Hepatocyte (in vitro differentiated cells): Measurements from ENCODE around the gene TMEM81. TPM values are rescaled to one million over a fixed set of nuclear protein-coding genes. Genes with fewer than 3 reads are reported as not detected.

Experiments used
- DNase-seq: peaks from one replicate; pipeline ENCODE4 v3.0.0-alpha.2; 2016; ENCODE audit warnings: low spot score
- H2AFZ ChIP-seq: fragments of 200-600 bp; sonication (generic); 2 replicates; pipeline ENCODE4 v1.6.0; 2016; ENCODE audit warnings: antibody characterized with exemption, mild to moderate bottlenecking
- H3K27ac ChIP-seq: fragments of 200-600 bp; sonication (generic); 2 replicates; pipeline ENCODE4 v1.5.1; 2016; ENCODE audit warnings: mild to moderate bottlenecking
- H3K27me3 ChIP-seq: fragments of 200-600 bp; sonication (generic); 2 replicates; pipeline ENCODE4 v1.6.1; 2016
- H3K36me3 ChIP-seq: fragments of 200-600 bp; sonication (generic); replicated peaks from 2 replicates; pipeline ENCODE4 v1.5.1; 2016; ENCODE audit warnings: low read depth; ENCODE audit not compliant: insufficient read depth
- H3K4me1 ChIP-seq: fragments of 200-600 bp; sonication (generic); 2 replicates; pipeline ENCODE4 v1.5.1; 2016; ENCODE audit warnings: mild to moderate bottlenecking, moderate library complexity; ENCODE audit not compliant: insufficient read depth
- H3K4me2 ChIP-seq: fragments of 200-600 bp; sonication (generic); 2 replicates; pipeline ENCODE4 v1.6.0; 2016
- H3K4me3 ChIP-seq: fragments of 200-600 bp; sonication (generic); 2 replicates; pipeline ENCODE4 v1.5.1; 2016; ENCODE audit warnings: mild to moderate bottlenecking
- H3K79me2 ChIP-seq: fragments of 200-600 bp; sonication (generic); 2 replicates; pipeline ENCODE4 v1.6.0; 2017; ENCODE audit warnings: mild to moderate bottlenecking
- H3K9me2 ChIP-seq: fragments of 200-600 bp; sonication (generic); replicated peaks from 2 replicates; pipeline ENCODE4 v1.6.0; 2017; ENCODE audit warnings: mild to moderate bottlenecking; ENCODE audit not compliant: insufficient read depth
- H3K9me3 ChIP-seq: fragments of 200-600 bp; sonication (generic); 2 replicates; pipeline ENCODE4 v1.5.1; 2016; ENCODE audit warnings: low read depth, mild to moderate bottlenecking
- H4K20me1 ChIP-seq: fragments of 200-600 bp; sonication (generic); 2 replicates; pipeline ENCODE4 v1.6.0; 2016; ENCODE audit warnings: mild to moderate bottlenecking; ENCODE audit not compliant: insufficient read depth, poor library complexity, severe bottlenecking
- EZH2 ChIP-seq: fragments of 200-600 bp; sonication (generic); IDR thresholded peaks from 2 replicates; pipeline ENCODE4 v1.6.1; 2016; ENCODE audit warnings: antibody characterized with exemption, mild to moderate bottlenecking, borderline replicate concordance
- EZH2phosphoT487 ChIP-seq: fragments of 200-600 bp; sonication (generic); IDR thresholded peaks from one replicate; pipeline ENCODE4 v1.6.1; 2018; ENCODE audit warnings: antibody characterized with exemption, mild to moderate bottlenecking, low read depth, moderate library complexity; ENCODE audit not compliant: unreplicated experiment, severe bottlenecking
- WGBS: methylation state at CpG from one replicate; pipeline ENCODE4 v1.1.6; 2016; ENCODE audit warnings: low lambda C conversion rate; ENCODE audit errors: missing lambda C conversion rate; 5-methylcytosine and 5-hydroxymethylcytosine counted together
- polyA plus RNA-seq: library from polyadenylated mRNA; unstranded; fragments of >200 nt; fragmentation: Nextera tagmentation; extraction: Ambion mirVana; gene quantifications from 2 replicates; pipeline ENCODE4 v1.2.1, GENCODE V29; 2016
- total RNA-seq: library from RNA; depleted of rRNA; stranded (reverse); fragments of >200 nt; gene quantifications from 2 replicates; pipeline ENCODE4 v1.2.3, GENCODE V29; 2014
- TF ChIP-seq, protein P1 (sequence below): fragments of 200-600 bp; sonication (generic); IDR thresholded peaks from 2 replicates; pipeline ENCODE4 v1.5.1; 2016; ENCODE audit warnings: antibody characterized with exemption, mild to moderate bottlenecking; ENCODE audit not compliant: poor library complexity

The TMEM81 gene
- total and polyA plus RNA-seq, 2 experiments from 2014 or later, result 2.2 TPM; not detected in 1

DNA sequence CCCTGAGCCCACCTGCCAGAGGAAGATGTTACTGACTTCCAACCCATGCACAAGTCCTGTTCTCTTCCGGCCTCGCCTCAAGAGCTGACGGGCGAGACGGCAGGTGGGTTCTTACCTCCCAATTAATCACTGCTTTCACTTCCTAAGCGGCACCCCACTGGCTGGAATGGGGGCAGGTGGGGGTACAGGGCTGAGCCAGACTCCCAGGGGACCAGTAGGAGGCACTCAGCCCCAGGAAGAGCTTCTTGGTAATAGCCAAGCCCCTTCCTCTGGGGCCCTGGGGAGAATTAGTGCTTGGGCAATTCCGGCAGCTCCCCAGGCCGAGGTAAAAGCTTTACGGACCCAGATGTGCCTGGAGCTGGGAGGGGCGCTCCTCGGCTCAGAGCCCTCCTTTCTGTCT lies 31.6 kb downstream of the TMEM81 start:
- H3K36me3 ChIP-seq, result no peaks in the 10 kb centered on the region
- WGBS, result 84% methylated on average over 11 of the region's 11 CpGs

DNA sequence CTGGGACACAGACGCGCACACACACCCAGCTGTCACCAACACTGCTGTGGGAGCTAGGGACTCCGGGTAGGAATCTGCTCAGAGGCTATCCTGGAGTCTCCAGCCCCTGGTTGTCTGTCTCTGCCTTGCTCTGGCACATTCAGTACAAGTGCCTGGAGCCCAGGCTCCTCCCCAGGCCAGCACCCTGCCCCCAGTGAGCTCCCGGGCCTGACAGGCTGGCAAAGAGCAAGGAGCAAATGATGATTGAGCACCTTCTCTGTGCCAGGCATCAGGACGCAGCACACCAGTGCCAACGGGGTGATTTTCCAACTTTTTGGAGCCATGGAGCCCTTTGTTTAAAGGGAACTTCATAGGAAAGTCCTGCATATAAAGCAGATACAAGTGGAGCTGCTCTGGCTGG lies 34.8 kb downstream of the TMEM81 start:
- Histone ChIP-seq H3K4me1 (no peaks in the 10 kb centered on the region), H3K4me2 (no peak overlapping the region), H3K79me2 (no peaks in the 10 kb centered on the region), H3K4me3 (no peak overlapping the region), H3K27me3 (peaks cover 32% of the 10 kb centered on the region), H2AFZ (no peak overlapping the region), H4K20me1 (no peaks in the 10 kb centered on the region), H3K36me3 (no peaks in the 10 kb centered on the region), H3K9me3 (no peaks in the 10 kb centered on the region), H3K9me2 (no peaks in the 10 kb centered on the region), H3K27ac (no peak overlapping the region)
- no peak for DNase-seq
- 65% methylated on average over 6 of the region's 6 CpGs for WGBS
- TF ChIP-seq EZH2 (no peak), EZH2phosphoT487 (no peak)
- TF ChIP-seq, protein P1, sequence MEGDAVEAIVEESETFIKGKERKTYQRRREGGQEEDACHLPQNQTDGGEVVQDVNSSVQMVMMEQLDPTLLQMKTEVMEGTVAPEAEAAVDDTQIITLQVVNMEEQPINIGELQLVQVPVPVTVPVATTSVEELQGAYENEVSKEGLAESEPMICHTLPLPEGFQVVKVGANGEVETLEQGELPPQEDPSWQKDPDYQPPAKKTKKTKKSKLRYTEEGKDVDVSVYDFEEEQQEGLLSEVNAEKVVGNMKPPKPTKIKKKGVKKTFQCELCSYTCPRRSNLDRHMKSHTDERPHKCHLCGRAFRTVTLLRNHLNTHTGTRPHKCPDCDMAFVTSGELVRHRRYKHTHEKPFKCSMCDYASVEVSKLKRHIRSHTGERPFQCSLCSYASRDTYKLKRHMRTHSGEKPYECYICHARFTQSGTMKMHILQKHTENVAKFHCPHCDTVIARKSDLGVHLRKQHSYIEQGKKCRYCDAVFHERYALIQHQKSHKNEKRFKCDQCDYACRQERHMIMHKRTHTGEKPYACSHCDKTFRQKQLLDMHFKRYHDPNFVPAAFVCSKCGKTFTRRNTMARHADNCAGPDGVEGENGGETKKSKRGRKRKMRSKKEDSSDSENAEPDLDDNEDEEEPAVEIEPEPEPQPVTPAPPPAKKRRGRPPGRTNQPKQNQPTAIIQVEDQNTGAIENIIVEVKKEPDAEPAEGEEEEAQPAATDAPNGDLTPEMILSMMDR, result no peak

More for the DNA sequence above, 31.6 kb downstream of the TMEM81 start:
- TF ChIP-seq EZH2 (no peak), EZH2phosphoT487 (no peak)
- TF ChIP-seq, protein P1, result no peak
- H3K9me3 ChIP-seq, result no peaks in the 10 kb centered on the region
- no peak for DNase-seq
- no peaks in the 10 kb centered on the region for H3K79me2 ChIP-seq
- H2AFZ ChIP-seq, result no peak overlapping the region
- H3K4me1 ChIP-seq, result no peaks in the 10 kb centered on the region
- H3K4me2 ChIP-seq, result no peak overlapping the region
- H3K4me3 ChIP-seq, result no peak overlapping the region
- no peak overlapping the region for H3K27ac ChIP-seq
- H3K9me2 ChIP-seq, result no peaks in the 10 kb centered on the region
- no peaks in the 10 kb centered on the region for H4K20me1 ChIP-seq
- peaks cover 4% of the 10 kb centered on the region for H3K27me3 ChIP-seq

DNA sequence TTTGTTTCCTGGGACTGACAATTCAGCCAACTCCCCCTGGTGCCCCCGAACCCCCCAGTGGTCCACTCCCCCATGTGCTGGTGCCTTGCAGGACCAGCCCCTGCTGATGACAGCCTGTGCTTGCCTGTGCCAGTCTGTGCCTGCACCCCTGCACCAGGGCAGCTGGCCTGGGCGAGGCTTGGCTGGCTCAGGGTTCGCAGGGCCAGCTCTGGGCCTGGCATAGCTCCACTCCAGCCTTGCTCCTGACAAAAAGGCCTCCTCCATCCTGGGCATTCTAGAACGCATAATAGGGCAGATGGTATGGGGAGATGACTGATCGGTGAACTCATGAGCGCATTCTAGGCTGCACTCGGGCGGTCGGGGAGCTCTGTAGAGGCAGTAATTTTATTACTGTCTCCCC lies 35.9 kb downstream of the TMEM81 start:
- peaks cover 43% of the 10 kb centered on the region for H3K27me3 ChIP-seq
- H3K9me2 ChIP-seq, result no peaks in the 10 kb centered on the region
- no peaks in the 10 kb centered on the region for H3K9me3 ChIP-seq
- WGBS, result 96% methylated on average over 9 of the region's 9 CpGs
- H3K4me3 ChIP-seq, result no peak overlapping the region
- no peaks in the 10 kb centered on the region for H3K4me1 ChIP-seq
- no peaks in the 10 kb centered on the region for H4K20me1 ChIP-seq
- TF ChIP-seq EZH2phosphoT487, result no peak
- no peak for TF ChIP-seq EZH2
- TF ChIP-seq, protein P1, result no peak
- H3K27ac ChIP-seq, result no peak overlapping the region
- no peaks in the 10 kb centered on the region for H3K79me2 ChIP-seq
- H2AFZ ChIP-seq, result no peak overlapping the region
- H3K4me2 ChIP-seq, result no peak overlapping the region
- H3K36me3 ChIP-seq, result no peaks in the 10 kb centered on the region
- no peak for DNase-seq

DNA sequence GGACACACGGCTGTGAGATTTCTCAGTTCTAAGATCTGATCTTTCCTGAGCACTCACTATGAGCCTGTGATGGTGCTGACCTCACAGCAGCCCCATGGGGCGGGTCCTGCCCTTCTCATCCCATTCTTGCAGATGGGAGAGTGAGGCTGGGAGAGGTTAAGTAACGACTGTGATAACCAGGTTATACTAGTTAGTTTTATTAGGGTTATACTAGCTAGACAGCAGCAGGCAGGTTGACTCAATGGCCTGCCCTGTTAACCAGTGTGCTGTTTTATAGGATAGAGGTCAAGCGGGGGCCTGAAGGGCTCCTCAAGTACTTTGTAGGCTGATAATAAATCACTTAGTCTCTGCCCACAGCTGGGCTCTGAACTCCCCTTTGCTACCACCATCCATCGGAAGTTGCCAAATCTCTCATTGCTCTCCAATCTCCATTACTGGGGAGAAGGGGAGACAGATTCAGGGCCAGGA lies 36.5 kb downstream of the TMEM81 start:
- no peak for DNase-seq
- H3K4me2 ChIP-seq, result no peak overlapping the region
- no peaks in the 10 kb centered on the region for H3K9me3 ChIP-seq
- H4K20me1 ChIP-seq, result no peaks in the 10 kb centered on the region
- H3K27ac ChIP-seq, result no peak overlapping the region
- H3K36me3 ChIP-seq, result no peaks in the 10 kb centered on the region
- WGBS, result 76% methylated on average over 5 of the region's 5 CpGs
- no peaks in the 10 kb centered on the region for H3K79me2 ChIP-seq
- H3K9me2 ChIP-seq, result no peaks in the 10 kb centered on the region
- H3K27me3 ChIP-seq, result peaks cover 46% of the 10 kb centered on the region
- TF ChIP-seq EZH2phosphoT487, result no peak
- TF ChIP-seq, protein P1, result no peak
- TF ChIP-seq EZH2, result no peak
- H2AFZ ChIP-seq, result no peak overlapping the region
- H3K4me1 ChIP-seq, result no peaks in the 10 kb centered on the region
- H3K4me3 ChIP-seq, result no peak overlapping the region
